Liver (tissue), 3 donors: Measurements from ENCODE around the gene SUPT4H1.

Source experiments
- CTCF ChIP-seq: fragments of 150-350 bp; IDR thresholded peaks from 2 replicates; pipeline ENCODE4 v1.5.1; 2017; ENCODE audit warnings: improper control_type of control experiment, low read depth, low read length; ENCODE audit not compliant: missing input control
- FOXA1 ChIP-seq: IDR thresholded peaks from 2 replicates; pipeline ENCODE4 v1.6.1; 2016; ENCODE audit warnings: antibody characterized with exemption
- JUND ChIP-seq, 2 donors: IDR thresholded peaks; 2 replicates each; pipeline ENCODE4 v1.6.1; 2016; ENCODE audit warnings: antibody characterized with exemption in 2 of 2
- NR2F2 ChIP-seq: IDR thresholded peaks from 2 replicates; pipeline ENCODE4 v1.6.1; 2016; ENCODE audit warnings: antibody characterized with exemption
- RAD21 ChIP-seq, 2 donors: IDR thresholded peaks; 2 replicates each; pipeline ENCODE4 v1.6.1; 2016; ENCODE audit warnings: antibody characterized with exemption in 2 of 2, mild to moderate bottlenecking in 2 of 2
- REST ChIP-seq: IDR thresholded peaks from 2 replicates; pipeline ENCODE4 v1.6.1; 2016; ENCODE audit warnings: antibody characterized with exemption, mild to moderate bottlenecking
- SP1 ChIP-seq: IDR thresholded peaks from 2 replicates; pipeline ENCODE4 v1.6.1; 2018; ENCODE audit warnings: antibody characterized with exemption, mild to moderate bottlenecking
- TAF1 ChIP-seq: conservative IDR thresholded peaks from 2 replicates; pipeline ENCODE4 v1.6.1; 2016; ENCODE audit warnings: antibody characterized with exemption, mild to moderate bottlenecking
- ZBTB33 ChIP-seq: IDR thresholded peaks from 2 replicates; pipeline ENCODE4 v1.6.1; 2016; ENCODE audit warnings: antibody characterized with exemption
- donor health status: healthy.
- donor health status: healthy.

GRCh38 chr17:58375811-58376210 lies 23.8 kb upstream of the SUPT4H1 start:
- TF ChIP-seq CTCF: no peak
- TF ChIP-seq SP1: no peak
- TF ChIP-seq ZBTB33: no peak
- no peak for TF ChIP-seq REST
- no peak for TF ChIP-seq RAD21 (IDR thresholded peaks at IDR 0.05)
- TF ChIP-seq FOXA1: no peak
- TF ChIP-seq NR2F2: no peak
- TF ChIP-seq TAF1: no peak
- TF ChIP-seq JUND (IDR thresholded peaks at IDR 0.05): no peak
